HG02884 (cell line): ENCODE data around the gene FSTL4.
"Not testable (repeated sequence)": the region's sequence is repeated elsewhere in the genome, so short reads cannot be mapped to it uniquely, and the experiment has no call there.

Experiments
- ATAC-seq: cut with Tn5 transposase; IDR thresholded peaks from one replicate; pipeline ENCODE4 v1.9.1; 2021; ENCODE audit warnings: mild to moderate bottlenecking, moderate library complexity; ENCODE audit not compliant: unreplicated experiment

The FSTL4 gene

DNA sequence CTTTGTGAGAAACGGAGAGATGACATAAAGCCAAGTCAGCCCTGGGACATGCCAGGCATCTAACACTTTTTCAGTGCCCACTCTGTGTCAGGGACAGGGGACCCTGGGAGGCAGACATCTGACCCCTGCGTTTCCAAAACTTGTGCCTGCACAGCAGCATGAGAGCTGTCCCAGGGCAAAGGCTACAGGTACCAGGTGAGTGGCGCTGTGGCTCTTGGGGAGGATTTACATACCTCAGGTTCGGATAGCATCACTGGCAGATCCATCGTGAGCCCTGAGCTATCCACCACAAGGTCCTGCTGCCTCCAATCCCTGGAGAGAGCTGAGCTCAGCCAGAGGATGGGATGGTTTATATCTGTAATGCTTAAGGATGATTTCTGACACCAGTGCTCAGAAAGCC lies 52.4 kb downstream of the FSTL4 start:
- ATAC-seq: no peak

DNA sequence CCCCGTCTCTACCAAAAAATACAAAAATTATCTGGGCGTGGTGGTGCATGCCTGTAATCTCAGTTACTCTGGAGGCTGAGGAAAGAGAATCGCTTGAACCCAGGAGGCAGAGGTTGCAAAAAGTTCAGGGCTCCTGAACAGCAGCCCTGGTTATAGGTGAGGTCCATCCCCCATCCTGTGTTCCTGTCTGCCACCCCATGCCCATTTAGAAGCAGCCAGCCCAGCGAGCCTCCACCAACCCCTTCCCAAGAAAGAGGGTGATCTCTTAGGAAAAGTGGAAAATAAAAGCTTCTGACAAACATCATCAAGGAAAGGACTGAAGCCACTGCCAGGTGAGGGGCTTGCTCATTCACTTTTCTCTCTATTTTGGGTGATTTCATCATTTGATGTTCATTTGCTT lies 55.8 kb downstream of the FSTL4 start:
- ATAC-seq: no peak

DNA sequence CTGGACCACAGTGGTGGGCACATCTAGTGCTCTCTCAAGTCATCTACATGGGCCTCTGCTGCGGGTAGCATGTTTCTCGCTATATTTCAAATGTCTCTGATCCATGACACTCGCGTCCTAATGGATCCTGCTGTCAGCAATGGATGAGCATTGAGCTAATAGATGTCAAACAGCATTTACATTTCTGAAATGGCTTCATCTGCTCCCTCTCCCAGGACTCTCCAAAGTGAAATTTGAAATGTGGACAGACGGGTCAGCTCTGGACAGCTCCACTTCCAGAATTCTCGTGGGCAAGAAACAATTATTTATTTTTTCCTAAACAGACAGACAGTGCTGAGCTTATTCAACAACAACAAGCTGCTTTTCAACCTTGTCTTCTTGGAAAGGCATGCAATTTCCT lies 58.1 kb downstream of the FSTL4 start:
- ATAC-seq: no peak

DNA sequence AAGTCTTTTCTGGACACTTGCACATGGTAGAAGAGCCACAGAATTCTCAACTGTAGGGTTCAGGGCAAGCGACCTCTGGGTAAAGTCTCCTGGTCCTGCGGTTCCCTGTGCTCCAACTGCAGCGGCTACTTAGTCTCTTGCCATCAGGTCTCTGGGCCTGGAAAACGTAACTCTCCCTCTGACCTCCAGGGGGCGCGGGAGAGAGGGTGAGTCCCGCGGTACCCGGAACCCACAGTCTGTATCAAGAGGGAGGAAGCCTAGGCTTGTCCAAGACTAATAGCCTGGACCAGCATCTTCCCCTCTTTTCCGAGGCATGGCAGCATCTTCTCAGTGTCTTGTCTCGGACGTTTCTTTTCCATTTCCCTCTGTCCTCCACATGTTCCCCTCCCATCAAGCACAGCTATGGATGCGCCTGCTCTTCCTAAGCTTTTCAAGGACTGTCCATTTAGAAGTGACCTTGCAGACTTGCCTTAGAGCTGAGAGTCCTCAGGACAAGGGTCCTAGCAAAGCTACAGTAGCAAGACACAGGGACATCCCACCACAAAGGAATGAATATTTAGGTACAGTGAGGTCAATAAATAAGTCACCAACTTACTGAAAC lies 59.3 kb downstream of the FSTL4 start:
- ATAC-seq: no peak

DNA sequence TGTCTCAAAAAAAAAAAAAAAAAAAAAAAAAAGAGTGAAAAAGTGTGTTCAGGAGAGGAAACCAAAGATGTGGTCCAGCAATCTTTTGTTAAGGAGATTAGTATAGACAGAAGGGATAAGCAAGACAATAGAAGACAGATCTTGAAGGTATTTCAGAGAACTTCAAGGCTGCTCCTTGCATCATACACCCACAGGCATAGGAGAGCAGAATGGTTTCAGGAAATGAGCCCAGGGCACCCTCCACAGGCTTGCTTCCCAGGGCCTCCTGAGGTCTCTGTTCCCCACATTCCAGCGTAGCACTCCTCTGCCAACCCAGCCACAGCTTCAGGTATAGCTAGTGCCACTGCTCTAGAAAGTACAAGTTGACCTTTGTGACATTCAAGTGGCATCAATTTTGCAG lies 65.8 kb downstream of the FSTL4 start:
- ATAC-seq: no peak

DNA sequence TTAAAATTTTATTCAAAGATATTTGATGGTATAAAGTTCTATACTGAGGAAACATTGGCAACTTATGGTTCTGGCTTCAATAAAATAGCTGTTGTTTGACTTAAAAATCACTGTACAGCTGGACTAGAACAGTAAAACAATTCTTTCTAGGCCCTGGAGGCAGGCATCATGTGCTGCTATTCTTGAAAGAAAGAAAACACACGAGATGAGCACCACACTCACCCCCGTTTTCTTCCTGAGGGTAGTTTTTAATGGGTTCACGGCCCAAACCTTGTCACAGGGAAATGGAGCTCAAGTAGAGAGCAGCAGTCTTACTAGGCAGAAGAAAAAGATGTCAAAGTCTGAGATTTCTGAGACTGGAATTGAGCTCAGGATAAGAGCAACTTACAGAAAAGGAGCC lies 68.0 kb downstream of the FSTL4 start:
- no peak for ATAC-seq

DNA sequence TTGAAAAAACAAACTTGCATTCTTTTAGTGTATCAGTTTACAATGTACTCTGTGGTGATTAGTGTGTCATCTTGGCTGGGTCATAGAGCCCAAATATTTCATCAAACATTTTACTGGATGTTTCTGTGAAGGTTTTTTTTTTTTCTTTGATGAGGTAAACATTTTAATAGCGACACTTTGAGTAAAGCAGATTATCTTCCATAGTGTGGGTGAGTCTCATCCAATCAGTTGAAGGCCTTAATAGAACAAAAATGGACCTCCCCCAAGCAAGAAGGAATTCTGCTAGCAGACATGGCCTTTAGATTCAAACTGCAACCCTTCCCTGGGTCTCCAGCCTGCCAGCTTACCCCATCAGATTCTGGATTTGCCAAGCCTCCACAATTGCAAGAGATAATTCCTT lies 72.5 kb downstream of the FSTL4 start:
- ATAC-seq: no peak

DNA sequence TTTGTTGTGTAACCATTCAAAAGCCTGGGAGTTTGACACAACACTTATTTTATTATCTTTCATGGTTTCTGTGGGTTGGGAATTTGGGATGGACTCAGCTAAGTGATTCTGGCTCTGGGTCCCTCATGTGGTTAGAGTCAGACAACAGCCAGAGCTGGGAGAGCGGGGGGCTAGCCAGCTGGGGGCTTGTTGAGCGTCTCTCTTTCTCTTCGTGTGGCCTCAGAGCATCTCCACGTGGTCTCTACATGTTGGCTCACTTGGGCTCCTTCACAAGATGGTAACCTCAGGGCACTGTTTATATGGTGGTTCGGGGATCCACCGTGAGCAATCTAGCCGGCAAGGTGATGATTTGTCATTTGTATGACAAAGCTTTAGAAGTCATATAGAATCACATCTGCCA lies 73.6 kb downstream of the FSTL4 start:
- no peak for ATAC-seq

DNA sequence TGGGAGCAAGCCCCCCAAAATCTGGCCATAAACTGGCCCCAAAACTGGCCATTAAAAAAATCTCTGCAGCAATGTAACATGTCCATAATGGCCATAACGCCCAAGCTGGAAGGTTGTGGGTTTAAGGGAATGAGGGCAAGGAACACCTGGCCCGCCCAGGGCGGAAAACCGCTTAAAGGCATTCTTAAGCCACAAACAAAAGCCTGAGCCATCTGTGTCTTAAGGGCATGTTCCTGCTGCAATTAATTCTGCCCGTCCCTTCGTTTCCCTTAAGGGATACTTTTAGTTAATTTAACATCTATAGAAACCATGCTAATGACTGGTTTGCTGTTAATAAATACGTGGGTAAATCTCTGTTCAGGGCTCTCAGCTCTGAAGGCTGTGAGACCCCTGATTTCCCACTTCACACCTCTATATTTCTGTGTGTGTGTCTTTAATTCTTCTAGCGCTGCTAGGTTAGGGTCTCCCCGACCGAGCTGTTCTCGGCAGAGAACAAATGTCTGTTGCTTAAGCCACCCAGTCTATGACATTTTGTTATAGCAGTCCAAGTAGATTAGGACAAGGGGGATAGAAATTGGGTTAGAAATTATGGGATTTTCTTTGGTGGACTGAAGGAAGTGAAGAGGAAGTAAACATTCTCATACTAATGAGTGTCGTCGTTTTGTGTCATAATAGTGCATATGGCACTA lies 77.0 kb downstream of the FSTL4 start:
- not testable (repeated sequence) for ATAC-seq

DNA sequence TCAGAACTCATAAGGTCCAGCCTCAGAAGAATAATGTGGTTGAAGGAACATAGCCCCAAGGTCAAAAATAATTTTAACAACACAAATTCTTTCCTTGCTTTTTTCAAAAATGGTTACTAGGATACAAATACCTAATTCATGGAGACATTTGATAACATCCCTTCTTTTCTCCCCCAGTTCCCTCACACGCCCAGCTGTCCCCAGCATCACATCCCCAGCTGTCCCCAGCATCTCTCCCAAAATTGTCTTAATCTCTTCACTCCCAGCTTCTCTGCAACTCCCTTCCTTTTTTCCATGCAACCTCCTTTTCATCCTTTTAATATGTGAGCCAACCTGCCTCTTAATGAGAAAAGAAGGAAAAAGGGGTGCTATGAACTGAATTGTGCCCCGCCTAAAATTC lies 77.8 kb downstream of the FSTL4 start:
- no peak for ATAC-seq

DNA sequence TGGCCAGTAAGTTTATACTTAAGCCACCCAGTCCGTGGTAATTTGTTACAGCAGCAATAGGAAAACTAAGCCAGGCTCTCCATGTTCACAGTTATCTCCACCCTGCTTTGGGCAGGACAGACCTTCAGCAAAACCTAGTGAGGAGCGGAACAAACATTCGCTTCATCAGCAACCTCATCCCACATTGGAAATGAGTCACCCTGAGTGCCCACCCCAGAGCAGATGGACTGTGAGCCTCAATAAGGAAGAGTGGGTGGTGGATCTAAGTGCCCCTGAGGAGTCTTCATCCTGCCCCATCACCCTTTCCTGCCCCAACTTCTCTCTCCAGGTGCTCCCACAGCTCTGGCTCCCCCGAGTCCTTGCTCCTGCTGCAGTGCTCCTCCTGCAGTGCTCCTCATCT lies 78.8 kb downstream of the FSTL4 start:
- ATAC-seq: no peak

DNA sequence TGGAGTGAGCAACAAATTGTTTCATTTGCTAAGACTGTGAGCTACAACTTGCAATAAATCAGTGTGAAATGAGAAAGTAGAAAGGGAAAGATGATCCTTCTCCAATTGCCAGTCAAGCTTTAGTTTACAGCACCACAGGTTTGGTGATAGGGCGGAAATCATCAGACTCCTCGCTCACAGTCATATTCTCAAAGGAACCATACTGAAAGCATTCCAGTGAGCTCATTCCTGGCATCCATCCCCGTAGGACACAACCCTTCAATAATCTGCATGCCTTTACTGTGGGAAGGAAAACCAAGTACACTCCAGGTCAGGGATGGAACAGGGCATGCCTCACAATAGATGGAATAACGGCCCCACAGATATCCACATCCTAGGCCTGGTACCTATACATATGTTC lies 80.7 kb downstream of the FSTL4 start:
- ATAC-seq: no peak

DNA sequence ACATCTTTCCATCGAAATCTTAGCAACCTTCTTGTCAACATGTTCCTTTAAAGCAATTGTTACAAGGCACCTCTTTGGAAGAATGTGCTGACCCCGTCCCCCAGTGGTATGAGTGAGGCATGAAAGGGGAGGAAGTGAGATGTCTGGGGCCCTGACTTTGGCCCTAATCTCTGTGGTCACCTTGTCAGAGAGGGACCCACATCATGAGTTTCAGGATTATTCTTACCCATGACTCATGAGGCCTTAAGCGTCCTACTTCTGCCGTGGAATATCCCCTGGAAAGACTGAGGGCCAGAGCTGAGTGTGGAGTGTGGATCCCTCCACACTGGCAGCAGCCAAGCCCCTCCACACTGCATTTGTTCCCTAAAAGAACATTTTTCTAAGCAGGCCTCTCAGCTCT lies 81.2 kb downstream of the FSTL4 start:
- ATAC-seq: no peak

DNA sequence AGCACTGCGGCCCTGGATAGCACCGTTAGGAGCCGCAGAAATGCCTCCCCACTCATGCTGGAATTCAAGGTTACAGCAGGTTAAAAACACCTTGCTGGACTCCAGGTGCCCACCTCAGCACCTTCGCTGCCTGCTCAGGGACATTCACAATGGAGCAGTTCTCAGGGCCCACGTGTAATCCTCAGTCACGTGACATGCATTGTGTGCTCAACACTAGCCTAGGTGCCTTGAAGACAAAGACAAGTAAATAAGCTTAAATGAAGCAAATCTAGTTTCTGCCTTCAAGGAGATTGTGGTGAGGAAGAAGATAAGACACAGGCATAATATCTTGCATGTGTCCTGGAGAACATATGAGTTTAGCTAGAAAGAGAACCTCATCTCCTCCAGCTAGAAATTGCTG lies 82.1 kb downstream of the FSTL4 start:
- ATAC-seq: no peak

DNA sequence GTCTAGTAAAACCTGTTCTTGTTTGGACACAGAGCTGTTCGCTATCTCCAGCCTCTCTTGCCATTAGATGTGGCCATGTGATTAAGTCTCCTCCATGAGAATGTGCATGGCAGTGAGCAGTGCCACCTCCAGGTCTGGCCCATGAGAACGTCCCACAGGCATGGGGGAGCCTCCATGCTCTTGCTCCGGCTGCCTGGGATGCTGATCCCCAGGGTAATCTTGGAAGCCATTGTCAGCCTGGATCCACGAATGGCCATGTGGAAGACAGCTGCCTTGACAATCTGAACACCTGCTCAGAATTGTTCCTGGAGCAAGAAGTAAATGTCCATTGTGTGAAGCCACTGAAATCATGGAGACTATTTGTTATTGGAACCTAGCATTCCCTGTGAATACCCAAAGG lies 83.5 kb downstream of the FSTL4 start:
- ATAC-seq: no peak

DNA sequence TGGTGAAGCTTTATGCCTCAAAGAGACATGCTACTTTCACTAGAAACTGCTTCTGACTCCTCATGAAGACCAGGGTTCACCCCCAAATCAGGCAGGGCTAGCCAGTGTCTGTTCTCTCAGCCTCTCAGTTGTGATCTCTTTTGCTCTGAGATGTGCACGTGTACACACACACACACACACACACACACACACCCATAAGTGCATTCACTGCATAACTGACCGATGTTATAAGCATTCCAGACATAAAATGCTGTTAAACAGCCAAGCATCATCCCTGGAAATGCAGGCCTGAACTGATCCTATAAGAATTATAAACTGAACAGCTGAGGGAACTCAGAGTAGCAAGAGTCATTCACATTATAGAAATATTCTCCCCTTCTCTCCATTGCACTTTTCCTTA lies 85.0 kb downstream of the FSTL4 start:
- ATAC-seq: no peak

DNA sequence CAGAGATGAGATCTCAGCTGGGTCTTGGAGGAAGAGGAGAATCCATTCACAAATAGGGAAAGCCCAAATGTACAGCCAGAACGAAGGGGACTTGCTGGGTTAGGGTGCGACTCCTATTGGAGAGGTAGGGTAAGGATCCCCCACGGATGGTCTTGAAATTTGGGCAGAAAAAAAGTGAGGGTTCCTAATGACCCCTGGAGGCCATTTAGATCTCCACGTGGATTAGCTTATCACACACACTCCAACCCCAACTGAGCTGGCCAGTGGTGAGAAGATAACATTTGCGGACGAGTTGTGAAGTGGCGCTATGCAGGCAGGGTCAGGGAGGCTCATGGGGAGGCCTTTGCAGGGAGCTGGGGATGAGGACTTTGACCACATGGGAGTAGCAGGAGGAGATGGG lies 86.0 kb downstream of the FSTL4 start:
- ATAC-seq: no peak

DNA sequence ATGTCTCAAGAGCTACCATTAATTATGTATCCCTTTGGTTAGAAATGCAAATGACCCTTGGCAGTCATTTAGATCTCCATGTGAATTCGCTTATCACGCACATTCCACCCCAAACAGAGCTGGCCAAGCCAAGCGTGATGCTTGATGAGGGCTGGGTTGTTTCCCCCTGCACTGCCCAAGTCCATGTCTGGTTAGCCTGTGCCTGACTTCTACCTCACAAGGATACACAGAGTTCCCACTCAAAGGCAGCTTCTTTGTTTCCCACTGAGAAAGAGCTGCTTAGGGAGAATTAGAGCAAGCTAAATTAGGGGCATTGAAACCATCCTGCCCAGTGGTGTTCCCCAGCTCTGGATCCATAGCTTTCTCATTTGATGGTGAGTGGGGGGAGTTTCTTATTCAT lies 87.2 kb downstream of the FSTL4 start:
- ATAC-seq: no peak

DNA sequence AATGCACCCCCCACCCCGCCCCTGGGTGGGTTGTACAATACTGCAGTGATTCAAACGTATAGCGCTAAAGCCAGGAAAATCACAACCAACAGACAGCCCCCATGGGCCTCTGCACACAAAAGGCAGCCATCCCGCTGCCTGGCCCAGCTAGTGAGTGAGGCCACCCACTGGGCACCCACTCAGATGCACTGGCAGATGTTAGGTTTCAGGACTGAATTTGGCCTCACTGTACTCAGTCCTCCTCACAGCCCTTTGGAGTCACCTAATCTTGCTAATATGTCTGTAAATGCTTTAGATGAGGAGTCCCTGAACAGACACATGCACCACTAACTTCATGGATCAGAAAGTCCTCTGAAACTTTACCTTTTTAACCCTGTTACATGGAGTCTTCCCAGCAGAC lies 87.7 kb downstream of the FSTL4 start:
- no peak for ATAC-seq

DNA sequence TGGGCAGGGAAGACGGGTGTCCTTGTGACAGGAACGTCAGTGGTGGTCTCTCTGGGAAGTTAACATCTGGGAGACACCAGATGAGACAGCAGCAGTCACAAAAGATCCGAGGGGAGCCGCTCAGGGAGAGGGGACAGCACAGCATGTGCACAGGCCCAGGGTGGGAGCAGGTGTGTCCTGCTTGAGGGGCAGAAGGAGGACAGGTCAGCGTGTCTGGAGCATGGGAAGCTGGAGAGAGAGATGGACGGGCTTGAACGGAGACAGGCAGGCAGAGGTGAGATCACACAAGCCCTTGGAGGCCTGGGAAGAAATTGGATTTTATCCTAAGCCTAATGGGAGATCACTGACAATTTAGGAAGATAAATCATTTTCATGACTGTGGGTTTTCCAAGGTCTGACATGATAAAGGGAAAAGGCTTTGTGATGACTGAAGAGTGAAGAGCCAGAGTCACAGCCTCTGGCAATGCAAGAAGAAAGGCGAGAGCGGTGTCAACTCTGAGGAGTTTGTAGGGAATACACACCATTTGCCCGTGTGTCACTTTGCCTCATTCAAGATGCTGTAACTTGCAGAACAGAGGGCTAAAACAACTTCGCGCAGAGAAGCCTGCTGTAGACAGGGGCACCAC lies 88.3 kb downstream of the FSTL4 start:
- ATAC-seq: no peak

DNA sequence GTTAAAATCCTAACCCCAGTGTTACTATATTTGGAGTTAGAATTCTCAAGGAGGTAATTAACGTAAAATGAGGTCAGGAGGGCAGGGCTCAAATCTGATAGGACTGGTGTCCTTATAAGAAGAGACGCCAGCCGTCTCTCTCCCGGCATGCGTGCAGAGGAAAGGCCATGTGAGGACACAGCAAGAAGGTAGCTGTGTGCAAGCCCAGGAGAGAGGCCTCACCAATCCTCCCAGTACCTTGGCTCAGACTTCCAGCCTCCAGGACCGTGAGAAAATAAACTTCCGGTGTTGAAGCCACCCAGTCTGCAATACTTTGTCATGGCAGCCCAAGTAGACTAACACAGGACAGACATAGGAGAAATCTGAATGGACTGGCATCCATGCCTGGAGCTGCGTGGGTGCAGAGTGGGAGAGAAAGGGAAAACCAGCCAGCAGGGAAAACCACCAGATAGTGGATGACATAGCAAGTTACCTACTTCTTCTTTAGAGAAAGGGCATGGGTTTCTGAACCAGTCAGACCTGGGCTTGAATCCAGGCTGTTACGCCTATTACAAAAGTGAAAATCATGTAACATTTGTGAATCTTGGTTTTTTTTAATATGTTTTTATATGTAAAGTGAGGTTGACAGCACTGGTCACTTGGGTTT lies 89.2 kb downstream of the FSTL4 start:
- ATAC-seq: no peak

DNA sequence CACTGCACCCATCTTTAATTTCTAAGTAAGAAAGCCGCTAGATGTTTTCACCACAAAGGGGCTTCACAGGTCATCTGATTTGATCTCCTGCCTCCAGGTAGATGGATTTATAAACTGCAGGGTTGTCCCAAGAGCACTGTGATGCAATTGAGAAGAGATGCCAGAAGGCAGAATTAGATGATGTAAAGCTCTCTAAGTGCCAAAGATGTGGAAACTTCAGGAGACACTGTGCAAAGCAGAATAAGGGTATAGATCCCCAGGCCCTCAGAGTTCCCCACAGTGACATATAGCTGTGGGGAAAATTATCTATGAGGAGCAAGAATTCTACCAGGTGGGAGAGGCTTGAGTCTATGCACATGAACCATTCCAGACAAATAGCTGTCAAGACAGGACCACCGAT lies 90.5 kb downstream of the FSTL4 start:
- ATAC-seq: no peak
